K562 (cell line): ENCODE measurements around the gene NDUFAF8. TPM values are rescaled to one million over a fixed set of nuclear protein-coding genes. Genes with fewer than 3 reads are reported as not detected.

Source experiments
- ADNP ChIP-seq: fragments of 200-800 bp; sonication (Bioruptor generic); IDR thresholded peaks from 2 replicates; pipeline ENCODE4 v1.6.1; 2016; ENCODE audit warnings: missing genetic modification characterization, missing compliant biosample characterization
- BHLHE40 ChIP-seq: IDR thresholded peaks from 2 replicates; pipeline ENCODE4 v1.6.1; 2011; ENCODE audit warnings: low read length, improper control_type of control experiment
- CBFA2T2 ChIP-seq: fragments of 450-650 bp; conservative IDR thresholded peaks from 2 replicates; pipeline ENCODE4 v1.6.1; 2017; ENCODE audit warnings: mild to moderate bottlenecking
- ELK1 ChIP-seq: sonication (generic); formaldehyde crosslinking; IDR thresholded peaks from 2 replicates; pipeline ENCODE4 v1.8.1; 2022; ENCODE audit warnings: missing genetic modification reagents
- ETV1 ChIP-seq: fragments of 450-650 bp; conservative IDR thresholded peaks from 2 replicates; pipeline ENCODE4 v1.6.1; 2016; ENCODE audit warnings: missing genetic modification characterization, control low read depth, low read depth, missing compliant biosample characterization
- FOXO4 ChIP-seq: fragments of 450-650 bp; formaldehyde crosslinking; IDR thresholded peaks from 2 replicates; pipeline ENCODE4 v1.4.0; 2020; ENCODE audit warnings: mild to moderate bottlenecking, moderate library complexity
- GABPB1 ChIP-seq: sonication (generic); formaldehyde crosslinking; IDR thresholded peaks from 2 replicates; pipeline ENCODE4 v1.8.0; 2022; ENCODE audit warnings: mild to moderate bottlenecking, missing genetic modification reagents
- HES1 ChIP-seq: fragments of 450-650 bp; IDR thresholded peaks from 2 replicates; pipeline ENCODE4 v1.6.1; 2016; ENCODE audit warnings: low read depth, mild to moderate bottlenecking, moderate library complexity
- KLF16 ChIP-seq: IDR thresholded peaks from 2 replicates; pipeline ENCODE4 v1.6.1; 2016; ENCODE audit warnings: antibody characterized with exemption
- NCOA1 ChIP-seq: fragments of 450-650 bp; IDR thresholded peaks from 2 replicates; pipeline ENCODE4 v1.6.1; 2016; ENCODE audit warnings: low read depth
- SMAD4 ChIP-seq: fragments of 250-450 bp; sonication (Bioruptor Pico); conservative IDR thresholded peaks from 2 replicates; pipeline ENCODE4 v1.8.0; 2021; ENCODE audit warnings: inconsistent platforms, mild to moderate bottlenecking, moderate library complexity
- SMARCC2 ChIP-seq: fragments of 450-650 bp; IDR thresholded peaks from 2 replicates; pipeline ENCODE4 v1.6.1; 2017; ENCODE audit warnings: antibody characterized with exemption, moderate library complexity, mild to moderate bottlenecking, low read depth
- SOX6 ChIP-seq: fragments of 450-650 bp; IDR thresholded peaks from 2 replicates; pipeline ENCODE4 v1.6.1; 2014; ENCODE audit warnings: mild to moderate bottlenecking
- ZNF134 ChIP-seq: fragments of 250-450 bp; sonication (Bioruptor Pico); conservative IDR thresholded peaks from 2 replicates; pipeline ENCODE4 v1.4.0; 2020
- ZNF592 ChIP-seq: fragments of 450-650 bp; IDR thresholded peaks from 2 replicates; pipeline ENCODE4 v1.6.1; 2017; ENCODE audit warnings: antibody characterized with exemption, mild to moderate bottlenecking
- ZNF696 ChIP-seq: fragments of 250-450 bp; sonication (Bioruptor Pico); conservative IDR thresholded peaks from 2 replicates; pipeline ENCODE4 v1.4.0; 2020; ENCODE audit warnings: mild to moderate bottlenecking, moderate library complexity
- polyA plus RNA-seq, 8 experiments: library from polyadenylated mRNA; depleted of rRNA in 4 of 8; stranded (reverse) in 5 of 8; unstranded in 3 of 8; fragments of >200 nt; fragmentation: Nextera tagmentation in 2 of 8; fragmentation: Illumina TruSeq in 1 of 8; extraction: Ambion mirVana in 2 of 8; extraction: Trizol in 1 of 8; gene quantifications; 2 replicates each; pipeline versions ENCODE4 v1.2.1 to v1.2.3, GENCODE V29; 2011 to 2014; ENCODE audit warnings: inconsistent platforms in 1 of 8, missing spikeins in 1 of 8
- total RNA-seq, 7 experiments: library from RNA; depleted of rRNA in 6 of 7; stranded (reverse); fragments of >200 nt in 6 of 7; fragmentation: Illumina TruSeq in 2 of 7; extraction: Trizol in 2 of 7; gene quantifications; 2 replicates each; pipeline versions ENCODE4 v1.2.1 to v1.2.3, GENCODE V29; 2011 to 2021; ENCODE audit warnings: low replicate concordance in 1 of 7
- TF ChIP-seq, protein P1 (sequence below), 2 experiments: fragments of 450-650 bp in 1 of 2; sonication (generic) in 1 of 2; formaldehyde crosslinking; conservative IDR thresholded peaks; 2 replicates each; pipeline versions ENCODE4 v1.4.0 to v1.8.1; 2020 to 2022; ENCODE audit warnings: mild to moderate bottlenecking in 1 of 2, missing genetic modification reagents in 1 of 2
- TF ChIP-seq, protein P2 (sequence below): fragments of 450-650 bp; formaldehyde crosslinking; IDR thresholded peaks from 2 replicates; pipeline ENCODE4 v1.4.0; 2020; ENCODE audit warnings: mild to moderate bottlenecking, moderate library complexity

Gene NDUFAF8
- total and polyA plus RNA-seq, 9 of the 15 experiments (the other 6 are each of a cell fraction or from before 2014, with no cell fraction given), result 13.5 to 144 (median 90.0) TPM

- no peak for TF ChIP-seq FOXO4 (CRISPR knock-in tag)
- TF ChIP-seq SMAD4 (CRISPR knock-in tag), result peak; percentile 84
- TF ChIP-seq ZNF134, result no peak
- TF ChIP-seq ZNF696 (CRISPR knock-in tag), result no peak
- TF ChIP-seq, protein P1, sequence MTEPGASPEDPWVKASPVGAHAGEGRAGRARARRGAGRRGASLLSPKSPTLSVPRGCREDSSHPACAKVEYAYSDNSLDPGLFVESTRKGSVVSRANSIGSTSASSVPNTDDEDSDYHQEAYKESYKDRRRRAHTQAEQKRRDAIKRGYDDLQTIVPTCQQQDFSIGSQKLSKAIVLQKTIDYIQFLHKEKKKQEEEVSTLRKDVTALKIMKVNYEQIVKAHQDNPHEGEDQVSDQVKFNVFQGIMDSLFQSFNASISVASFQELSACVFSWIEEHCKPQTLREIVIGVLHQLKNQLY (CRISPR knock-in tag; conservative IDR thresholded peaks at IDR 0.05), result no peak
- no peak for TF ChIP-seq ELK1 (CRISPR knock-in tag)
- TF ChIP-seq CBFA2T2, result peak; percentile 81
- TF ChIP-seq SOX6, result peak; percentile 68; the same call in 1 of the 2 replicates
- TF ChIP-seq, protein P2, sequence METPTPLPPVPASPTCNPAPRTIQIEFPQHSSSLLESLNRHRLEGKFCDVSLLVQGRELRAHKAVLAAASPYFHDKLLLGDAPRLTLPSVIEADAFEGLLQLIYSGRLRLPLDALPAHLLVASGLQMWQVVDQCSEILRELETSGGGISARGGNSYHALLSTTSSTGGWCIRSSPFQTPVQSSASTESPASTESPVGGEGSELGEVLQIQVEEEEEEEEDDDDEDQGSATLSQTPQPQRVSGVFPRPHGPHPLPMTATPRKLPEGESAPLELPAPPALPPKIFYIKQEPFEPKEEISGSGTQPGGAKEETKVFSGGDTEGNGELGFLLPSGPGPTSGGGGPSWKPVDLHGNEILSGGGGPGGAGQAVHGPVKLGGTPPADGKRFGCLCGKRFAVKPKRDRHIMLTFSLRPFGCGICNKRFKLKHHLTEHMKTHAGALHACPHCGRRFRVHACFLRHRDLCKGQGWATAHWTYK (CRISPR knock-in tag), result no peak
- TF ChIP-seq BHLHE40, result peak; percentile 28; the same call in 1 of the 2 replicates
- peak; percentile 45; the same call in 1 of the 2 replicates for TF ChIP-seq NCOA1
- TF ChIP-seq KLF16, result peak; percentile 76
- TF ChIP-seq ETV1 (tag), result no peak
- TF ChIP-seq SMARCC2, result 0 out of 2 replicates have a peak, but pooled peaks have one; percentile 48
- TF ChIP-seq ZNF592, result no peak
- peak; percentile 81 for TF ChIP-seq HES1
- TF ChIP-seq GABPB1 (CRISPR knock-in tag), result no peak
- no peak for TF ChIP-seq ADNP (tag)
Measured at GRCh38 chr17:81234940-81235821, 3.9 kb upstream of the NDUFAF8 start (continued).
